Measurements from ENCODE around the gene SCN5A. TPM values are rescaled to one million over a fixed set of nuclear protein-coding genes. Genes with fewer than 3 reads are reported as not detected.

The SCN5A gene
- total and polyA plus RNA-seq, 2 of the 8 experiments (the other 6 are each of a cell fraction or from before 2014, with no cell fraction given) = 4.8 to 11.4 TPM

GRCh38 chr3:38554127-38554827 is 95.2 kb downstream of the SCN5A start (continued):
- no peak for TF ChIP-seq POLR2AphosphoS5 (IDR thresholded peaks at IDR 0.05; ENCODE audit: low read depth, low read length)
- no peak for TF ChIP-seq RNF2 (IDR thresholded peaks at IDR 0.05; ENCODE audit: borderline replicate concordance, low read depth, low read length, missing control alignments, poor library complexity, severe bottlenecking)
- TF ChIP-seq NANOG (IDR thresholded peaks at IDR 0.05; ENCODE audit: insufficient read depth, low read depth, low read length, poor library complexity, severe bottlenecking) = no peak
- no peak for TF ChIP-seq BACH1 (IDR thresholded peaks at IDR 0.05; ENCODE audit: low read length)
